ENCODE results near the gene C17orf78. TPM values are rescaled to one million over a fixed set of nuclear protein-coding genes. Genes with fewer than 3 reads are reported as not detected.
"Not testable (repeated sequence)": the region's sequence is repeated elsewhere in the genome, so short reads cannot be mapped to it uniquely, and the experiment has no call there.

Gene C17orf78
- total and polyA plus RNA-seq, 5 donors from 2014 or later = 0.09 TPM; not detected in 4

- no peak overlapping the region for H3K27ac ChIP-seq (ENCODE audit: insufficient read depth, low read length, poor library complexity, severe bottlenecking)
- H3K36me3 ChIP-seq (ENCODE audit: control insufficient read depth, insufficient read depth, low read length) = peaks cover 55% of the 10 kb centered on the region
- ATAC-seq (ENCODE audit: low read depth in 2 of 2) (no peak), DNase-seq (no peak)
- Mint-ChIP-seq H3K9me3 (no peaks in the 10 kb centered on the region), H3K27ac (no peak overlapping the region), H3K4me1 (peaks cover 9 to 18% (median 15%) of the 10 kb centered on the region in 4 donors), H3K4me3 (no peak overlapping the region), H3K27me3 (no peaks in the 10 kb centered on the region), H3K36me3 (peaks cover 33% of the 10 kb centered on the region)
- H3K4me1 ChIP-seq (ENCODE audit: control insufficient read depth, insufficient read depth, low read length, poor library complexity, severe bottlenecking) = no peaks in the 10 kb centered on the region
- no peaks in the 10 kb centered on the region for H3K9me3 ChIP-seq (ENCODE audit: control insufficient read depth in 2 of 2, low read length in 2 of 2)
- H3K4me3 ChIP-seq (ENCODE audit: low read depth, low read length) = no peak overlapping the region
- H3K27me3 ChIP-seq (ENCODE audit: control insufficient read depth, insufficient read depth, low read length) = no peaks in the 10 kb centered on the region
Measured at GRCh38 chr17:37429039-37429438, 53.3 kb downstream of the C17orf78 start.

DNA sequence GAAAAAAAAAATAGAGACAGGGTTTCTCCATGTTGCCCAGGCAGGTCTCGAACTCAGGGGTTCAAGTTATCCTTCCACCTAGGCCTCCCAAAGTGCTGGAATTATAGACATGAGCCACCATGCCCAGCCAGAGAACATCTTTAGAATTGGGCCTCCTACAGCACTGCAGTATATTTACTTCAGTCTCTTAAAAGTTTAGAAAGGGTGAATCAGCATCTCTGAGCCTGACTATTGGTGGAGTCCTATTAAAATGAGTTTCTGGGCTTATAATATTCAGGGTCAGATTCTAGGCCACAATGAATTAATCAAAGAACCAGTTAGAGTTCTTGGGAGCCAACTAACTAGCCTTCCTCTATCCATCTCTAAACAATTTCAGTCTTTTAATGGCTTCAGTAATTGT, 53.7 kb downstream of the C17orf78 start:
- Mint-ChIP-seq H3K27me3 (no peaks in the 10 kb centered on the region), H3K4me1 (peaks cover 9 to 18% (median 15%) of the 10 kb centered on the region in 4 donors), H3K9me3 (no peaks in the 10 kb centered on the region), H3K27ac (no peak overlapping the region), H3K4me3 (no peak overlapping the region), H3K36me3 (peaks cover 37% of the 10 kb centered on the region)
- no peak for ATAC-seq (ENCODE audit: low read depth in 2 of 2)
- no peak overlapping the region for H3K4me3 ChIP-seq (ENCODE audit: low read depth, low read length)
- H3K9me3 ChIP-seq (ENCODE audit: control insufficient read depth in 2 of 2, low read length in 2 of 2) = no peaks in the 10 kb centered on the region
- no peak for DNase-seq
- no peaks in the 10 kb centered on the region for H3K27me3 ChIP-seq (ENCODE audit: control insufficient read depth, insufficient read depth, low read length)
- H3K27ac ChIP-seq (ENCODE audit: insufficient read depth, low read length, poor library complexity, severe bottlenecking) = no peak overlapping the region
- peaks cover 59% of the 10 kb centered on the region for H3K36me3 ChIP-seq (ENCODE audit: control insufficient read depth, insufficient read depth, low read length)
- H3K4me1 ChIP-seq (ENCODE audit: control insufficient read depth, insufficient read depth, low read length, poor library complexity, severe bottlenecking) = no peaks in the 10 kb centered on the region

DNA sequence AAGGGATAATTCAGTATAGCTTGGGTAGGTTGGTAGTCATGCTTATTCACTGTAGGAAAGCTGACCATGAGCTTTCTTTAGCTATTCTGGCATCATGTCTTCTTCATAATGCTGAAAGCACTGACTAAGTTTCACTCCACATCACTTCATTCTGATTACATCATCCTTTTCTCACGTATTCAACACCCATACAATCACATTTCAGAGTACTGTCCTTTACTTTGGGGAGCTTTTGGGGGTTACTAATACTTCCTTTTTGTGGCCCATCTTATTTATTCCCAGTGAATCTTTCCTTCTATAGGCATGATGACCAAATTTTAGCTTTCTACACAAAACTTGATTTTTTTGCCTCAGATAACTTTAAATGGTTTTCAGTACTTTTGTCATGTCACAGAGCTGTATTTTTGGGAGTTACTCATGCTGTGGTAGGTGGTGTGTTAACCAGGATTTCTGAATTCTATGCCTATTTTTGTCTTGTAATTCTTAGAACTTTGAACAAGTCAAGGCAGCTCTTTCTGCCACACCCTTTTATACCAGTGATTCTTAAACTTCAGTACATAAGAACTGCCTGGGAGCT, 54.4 kb downstream of the C17orf78 start:
- Mint-ChIP-seq H3K4me3 (no peak overlapping the region), H3K9me3 (no peaks in the 10 kb centered on the region), H3K27ac (peak overlapping the region; percentile 15 to 50 (median 33)), H3K4me1 (peaks cover 9 to 18% (median 15%) of the 10 kb centered on the region in 4 donors), H3K27me3 (no peaks in the 10 kb centered on the region), H3K36me3 (peaks cover 34% of the 10 kb centered on the region)
- no peaks in the 10 kb centered on the region for H3K27me3 ChIP-seq (ENCODE audit: control insufficient read depth, insufficient read depth, low read length)
- DNase-seq = peak in 1 of 3 donors; percentile 66
- no peaks in the 10 kb centered on the region for H3K4me1 ChIP-seq (ENCODE audit: control insufficient read depth, insufficient read depth, low read length, poor library complexity, severe bottlenecking)
- H3K4me3 ChIP-seq (ENCODE audit: low read depth, low read length) = no peak overlapping the region
- H3K36me3 ChIP-seq (ENCODE audit: control insufficient read depth, insufficient read depth, low read length) = peaks cover 56% of the 10 kb centered on the region
- ATAC-seq (ENCODE audit: low read depth in 2 of 2) = no peak
- no peaks in the 10 kb centered on the region for H3K9me3 ChIP-seq (ENCODE audit: control insufficient read depth in 2 of 2, low read length in 2 of 2)
- no peak overlapping the region for H3K27ac ChIP-seq (ENCODE audit: insufficient read depth, low read length, poor library complexity, severe bottlenecking)

- H3K36me3 Mint-ChIP-seq = peaks cover 26% of the 10 kb centered on the region
- Histone ChIP-seq H3K9me3 (ENCODE audit: control insufficient read depth in 2 of 2, low read length in 2 of 2) (no peaks in the 10 kb centered on the region), H3K36me3 (ENCODE audit: control insufficient read depth, insufficient read depth, low read length) (peaks cover 41% of the 10 kb centered on the region), H3K27me3 (ENCODE audit: control insufficient read depth, insufficient read depth, low read length) (no peaks in the 10 kb centered on the region), H3K4me1 (ENCODE audit: control insufficient read depth, insufficient read depth, low read length, poor library complexity, severe bottlenecking) (no peaks in the 10 kb centered on the region), H3K4me3 (ENCODE audit: low read depth, low read length) (no peak overlapping the region), H3K27ac (ENCODE audit: insufficient read depth, low read length, poor library complexity, severe bottlenecking) (no peak overlapping the region)
- H3K9me3 Mint-ChIP-seq = no peaks in the 10 kb centered on the region
- no peak overlapping the region for H3K4me3 Mint-ChIP-seq
- ATAC-seq (ENCODE audit: low read depth in 2 of 2) = no peak
- DNase-seq = no peak
- H3K27me3 Mint-ChIP-seq = no peaks in the 10 kb centered on the region
- no peak overlapping the region for H3K27ac Mint-ChIP-seq
- H3K4me1 Mint-ChIP-seq = peaks cover 9 to 18% (median 15%) of the 10 kb centered on the region in 4 donors
Measured at GRCh38 chr17:37432671-37433070, 56.9 kb downstream of the C17orf78 start.

GRCh38 chr17:37438141-37438540, 62.4 kb downstream of the C17orf78 start:
- Mint-ChIP-seq H3K27me3 (no peaks in the 10 kb centered on the region), H3K27ac (no peak overlapping the region), H3K4me3 (no peak overlapping the region), H3K4me1 (peaks cover 0 to 6% (median 0%) of the 10 kb centered on the region in 4 donors), H3K36me3 (peaks cover 34% of the 10 kb centered on the region), H3K9me3 (no peaks in the 10 kb centered on the region)
- H3K27me3 ChIP-seq (ENCODE audit: control insufficient read depth, insufficient read depth, low read length) = no peaks in the 10 kb centered on the region
- no peak overlapping the region for H3K27ac ChIP-seq (ENCODE audit: insufficient read depth, low read length, poor library complexity, severe bottlenecking)
- H3K9me3 ChIP-seq (ENCODE audit: control insufficient read depth in 2 of 2, low read length in 2 of 2) = no peaks in the 10 kb centered on the region
- H3K36me3 ChIP-seq (ENCODE audit: control insufficient read depth, insufficient read depth, low read length) = peaks cover 59% of the 10 kb centered on the region
- no peaks in the 10 kb centered on the region for H3K4me1 ChIP-seq (ENCODE audit: control insufficient read depth, insufficient read depth, low read length, poor library complexity, severe bottlenecking)
- ATAC-seq (ENCODE audit: low read depth in 2 of 2) (no peak), DNase-seq (no peak)
- H3K4me3 ChIP-seq (ENCODE audit: low read depth, low read length) = no peak overlapping the region

- Mint-ChIP-seq H3K27me3 (no peaks in the 10 kb centered on the region), H3K27ac (no peak overlapping the region), H3K4me1 (peaks cover 0 to 6% (median 0%) of the 10 kb centered on the region in 4 donors), H3K9me3 (no peaks in the 10 kb centered on the region), H3K36me3 (peaks cover 31% of the 10 kb centered on the region), H3K4me3 (no peak overlapping the region)
- H3K27ac ChIP-seq (ENCODE audit: insufficient read depth, low read length, poor library complexity, severe bottlenecking) = no peak overlapping the region
- no peak overlapping the region for H3K4me3 ChIP-seq (ENCODE audit: low read depth, low read length)
- no peaks in the 10 kb centered on the region for H3K4me1 ChIP-seq (ENCODE audit: control insufficient read depth, insufficient read depth, low read length, poor library complexity, severe bottlenecking)
- H3K9me3 ChIP-seq (ENCODE audit: control insufficient read depth in 2 of 2, low read length in 2 of 2) = no peaks in the 10 kb centered on the region
- H3K27me3 ChIP-seq (ENCODE audit: control insufficient read depth, insufficient read depth, low read length) = no peaks in the 10 kb centered on the region
- peaks cover 67% of the 10 kb centered on the region for H3K36me3 ChIP-seq (ENCODE audit: control insufficient read depth, insufficient read depth, low read length)
- ATAC-seq (ENCODE audit: low read depth in 2 of 2) (no peak), DNase-seq (peak in 1 of 3 donors; percentile 33)
Measured at GRCh38 chr17:37440424-37440823, 64.6 kb downstream of the C17orf78 start.

- not testable (repeated sequence) for H3K4me3 Mint-ChIP-seq; H3K27ac ChIP-seq (ENCODE audit: insufficient read depth, low read length, poor library complexity, severe bottlenecking); H3K27me3 Mint-ChIP-seq; H3K4me3 ChIP-seq (ENCODE audit: low read depth, low read length); H3K4me1 ChIP-seq (ENCODE audit: control insufficient read depth, insufficient read depth, low read length, poor library complexity, severe bottlenecking); H3K9me3 ChIP-seq (ENCODE audit: control insufficient read depth in 2 of 2, low read length in 2 of 2); DNase-seq; H3K9me3 Mint-ChIP-seq; ATAC-seq (ENCODE audit: low read depth in 2 of 2); H3K27ac Mint-ChIP-seq; H3K4me1 Mint-ChIP-seq; H3K27me3 ChIP-seq (ENCODE audit: control insufficient read depth, insufficient read depth, low read length)
- peaks cover 35% of the 10 kb centered on the region for H3K36me3 Mint-ChIP-seq
- H3K36me3 ChIP-seq (ENCODE audit: control insufficient read depth, insufficient read depth, low read length) = peaks cover 67% of the 10 kb centered on the region
Measured at GRCh38 chr17:37441369-37442014, 65.7 kb downstream of the C17orf78 start.

Measured in CD4-positive, CD25-positive, alpha-beta regulatory T cell (primary cell).